Ramos (cell line): ENCODE results near the gene RASSF9.

ENCODE experiments used
- in situ Hi-C: fragments of 300-500 bp; cut with MboI; formaldehyde crosslinking; loops from one replicate; pipeline ENCODE4 v1.14.3; 2022; ENCODE audit warnings: low sequenced_read_pairs; ENCODE audit not compliant: unreplicated experiment

The RASSF9 gene

DNA sequence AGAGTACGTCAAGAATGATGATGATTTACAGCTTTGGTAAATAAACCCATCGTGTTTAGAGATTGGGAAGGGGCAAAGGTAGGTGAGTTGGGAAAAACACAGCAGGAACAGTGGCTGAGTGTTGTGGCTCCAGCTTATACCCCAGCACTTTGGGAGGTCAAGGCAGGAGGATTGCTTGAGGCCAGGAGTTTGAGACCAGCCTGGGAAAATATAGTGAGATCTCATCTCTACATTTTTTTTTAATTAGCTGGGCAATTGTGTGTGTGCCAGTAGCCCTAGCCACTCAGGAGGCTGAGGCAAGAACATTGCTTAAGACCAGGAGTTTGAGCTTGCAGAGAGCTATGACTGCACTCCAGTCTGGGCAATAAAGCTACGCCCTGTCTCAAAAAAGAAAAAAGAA lies 77.1 kb downstream of the RASSF9 start:
- in situ Hi-C loops, result no loop called here

DNA sequence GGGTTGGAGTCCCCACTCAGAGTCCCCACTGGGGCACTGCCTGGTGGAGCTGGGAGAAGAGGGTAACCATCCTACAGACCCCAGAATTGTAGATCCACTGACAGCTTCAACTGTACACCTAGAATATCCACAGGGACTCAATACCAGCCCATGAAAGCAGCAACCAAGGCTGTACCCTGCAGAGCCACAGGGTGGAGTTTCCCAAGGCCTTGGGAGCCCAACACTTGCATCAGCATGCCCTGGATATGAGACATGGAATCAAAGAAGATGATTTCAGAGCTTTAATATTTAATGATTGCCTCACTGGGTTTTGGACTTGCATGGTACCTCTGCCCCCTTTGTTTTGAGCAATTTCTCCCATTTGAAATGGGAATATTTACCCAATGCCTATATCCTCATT lies 80.4 kb downstream of the RASSF9 start:
- in situ Hi-C loops, result no loop called here
